PC-9 (cell line): ENCODE measurements around the gene CDK6. TPM values are rescaled to one million over a fixed set of nuclear protein-coding genes. Genes with fewer than 3 reads are reported as not detected.

Experiments used
- BruUV-seq: library from RNA; stranded (reverse); fragments of 400-500 nt; replicated peaks from 2 replicates; lab custom pipeline; 2021; lab: Mats Ljungman, UMichigan
- CTCF ChIA-PET: fragments of 300-600 bp; sonication (Branson Sonifier 250); formaldehyde crosslinking; loops from one replicate; lab custom pipeline; 2022; ENCODE audit warnings: antibody characterized with exemption; lab: Charles Lee
- POLR2A ChIA-PET: fragments of 300-600 bp; sonication (Branson Sonifier 250); formaldehyde crosslinking; loops from one replicate; lab custom pipeline; 2022; ENCODE audit warnings: antibody characterized with exemption; ENCODE audit not compliant: unreplicated experiment; lab: Charles Lee
- DNase-seq, 2 experiments: peaks; one replicate each; pipeline versions ENCODE4 v3.0.0 to v3.0.0-alpha.2; 2015 to 2022; ENCODE audit warnings: mixed read lengths in 1 of 2
- H2AFZ ChIP-seq: fragments of 200-600 bp; sonication (generic); 2 replicates; pipeline ENCODE4 v1.8.1; 2017; ENCODE audit warnings: antibody characterized with exemption
- H3F3A ChIP-seq: fragments of 200-600 bp; sonication (generic); 2 replicates; pipeline ENCODE4 v1.8.1; 2017; ENCODE audit warnings: antibody characterized with exemption, mild to moderate bottlenecking, low read depth; ENCODE audit not compliant: insufficient read depth
- H3K27ac ChIP-seq: fragments of 200-600 bp; sonication (generic); 2 replicates; pipeline ENCODE4 v1.6.1; 2016; ENCODE audit warnings: mixed run types
- H3K27me3 ChIP-seq: fragments of 200-600 bp; sonication (generic); 2 replicates; pipeline ENCODE4 v1.6.1; 2016; ENCODE audit warnings: low read depth, mixed run types; ENCODE audit not compliant: insufficient read depth
- H3K36me3 ChIP-seq: fragments of 200-600 bp; sonication (generic); 2 replicates; pipeline ENCODE4 v1.6.1; 2016; ENCODE audit warnings: low read depth, mixed run types
- H3K4me1 ChIP-seq: fragments of 200-600 bp; sonication (generic); replicated peaks from 2 replicates; pipeline ENCODE4 v1.6.1; 2016; ENCODE audit warnings: mixed run types; ENCODE audit not compliant: insufficient read depth
- H3K4me2 ChIP-seq: fragments of 200-600 bp; sonication (generic); 2 replicates; pipeline ENCODE4 v1.6.1; 2017; ENCODE audit warnings: mixed run types
- H3K4me3 ChIP-seq: fragments of 200-600 bp; sonication (generic); 2 replicates; pipeline ENCODE4 v1.6.1; 2016; ENCODE audit warnings: mixed run types
- H3K79me2 ChIP-seq: fragments of 200-600 bp; sonication (generic); 2 replicates; pipeline ENCODE4 v1.6.1; 2017; ENCODE audit warnings: low read depth, mixed run types
- H3K9me2 ChIP-seq: fragments of 200-600 bp; sonication (generic); 2 replicates; pipeline ENCODE4 v1.8.1; 2017; ENCODE audit warnings: mild to moderate bottlenecking; ENCODE audit not compliant: insufficient read depth
- H3K9me3 ChIP-seq: fragments of 200-600 bp; sonication (generic); 2 replicates; pipeline ENCODE4 v1.8.1; 2016; ENCODE audit warnings: low read depth; ENCODE audit not compliant: insufficient read depth
- H4K20me1 ChIP-seq: fragments of 200-600 bp; sonication (generic); 2 replicates; pipeline ENCODE4 v1.8.1; 2017; ENCODE audit not compliant: insufficient read depth
- EZH2 ChIP-seq: fragments of 200-600 bp; sonication (generic); IDR thresholded peaks from 2 replicates; pipeline ENCODE4 v1.8.0; 2017; ENCODE audit warnings: antibody characterized with exemption, low read depth
- intact Hi-C: fragments of 100-400 bp; cut with micrococcal nuclease; formaldehyde crosslinking; loops from one replicate; pipeline ENCODE4 v1.10.0; 2022; ENCODE audit not compliant: unreplicated experiment
- total RNA-seq: library from RNA; stranded (reverse); gene quantifications from 2 replicates; pipeline ENCODE4 v1.2.3, GENCODE V29; 2021
- TF ChIP-seq, protein P1 (sequence below): fragments of 200-600 bp; sonication (generic); conservative IDR thresholded peaks from 2 replicates; pipeline ENCODE4 v1.6.1; 2017; ENCODE audit warnings: mixed run types, antibody characterized with exemption, mild to moderate bottlenecking, moderate library complexity

CDK6 gene
- total RNA-seq, 1 experiment from 2014 or later: 49.5 TPM

DNA sequence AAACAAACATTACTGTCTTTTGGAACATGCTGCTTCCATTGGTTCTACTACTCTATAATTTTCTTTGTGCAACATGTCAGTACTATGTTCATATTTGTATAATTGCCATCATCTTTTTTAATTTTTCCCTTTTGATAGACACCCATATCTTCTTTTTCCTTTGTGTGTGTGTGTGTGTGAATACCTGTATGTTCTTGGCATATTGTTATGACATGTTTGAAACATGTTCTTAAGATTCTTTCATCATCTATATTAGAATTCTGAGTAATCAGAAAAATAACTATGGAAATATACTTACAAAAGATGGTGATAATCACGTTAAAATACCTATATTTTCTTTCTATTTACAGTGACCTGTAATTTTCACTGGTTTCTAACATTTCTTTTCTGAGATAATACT is 3.5 kb upstream of the CDK6 start:
- Histone ChIP-seq H3K36me3 (no peaks in the 10 kb centered on the region), H3K4me2 (no peak overlapping the region), H3K79me2 (peaks cover 12% of the 10 kb centered on the region), H3K27me3 (no peaks in the 10 kb centered on the region), H3K9me2 (no peaks in the 10 kb centered on the region), H3K4me1 (peaks cover 12% of the 10 kb centered on the region; the same call in 1 of the 2 replicates), H2AFZ (no peak overlapping the region), H3K4me3 (no peak overlapping the region), H4K20me1 (no peaks in the 10 kb centered on the region), H3K9me3 (no peaks in the 10 kb centered on the region), H3K27ac (no peak overlapping the region), H3F3A (peaks cover 8% of the 10 kb centered on the region; the same call in 1 of the 2 replicates)
- CTCF ChIA-PET: interaction anchor here (0.6 kb wide), 1 partner anchor 65 kb away, joined by 3 read pairs; no protein-coding TSS in a partner anchor
- intact Hi-C loops: loop anchor here (5.0 to 10.0 kb wide), 3 partner anchors 92 to 415 kb away; partner anchors contain the start of gene VPS50
- TF ChIP-seq, protein P1, sequence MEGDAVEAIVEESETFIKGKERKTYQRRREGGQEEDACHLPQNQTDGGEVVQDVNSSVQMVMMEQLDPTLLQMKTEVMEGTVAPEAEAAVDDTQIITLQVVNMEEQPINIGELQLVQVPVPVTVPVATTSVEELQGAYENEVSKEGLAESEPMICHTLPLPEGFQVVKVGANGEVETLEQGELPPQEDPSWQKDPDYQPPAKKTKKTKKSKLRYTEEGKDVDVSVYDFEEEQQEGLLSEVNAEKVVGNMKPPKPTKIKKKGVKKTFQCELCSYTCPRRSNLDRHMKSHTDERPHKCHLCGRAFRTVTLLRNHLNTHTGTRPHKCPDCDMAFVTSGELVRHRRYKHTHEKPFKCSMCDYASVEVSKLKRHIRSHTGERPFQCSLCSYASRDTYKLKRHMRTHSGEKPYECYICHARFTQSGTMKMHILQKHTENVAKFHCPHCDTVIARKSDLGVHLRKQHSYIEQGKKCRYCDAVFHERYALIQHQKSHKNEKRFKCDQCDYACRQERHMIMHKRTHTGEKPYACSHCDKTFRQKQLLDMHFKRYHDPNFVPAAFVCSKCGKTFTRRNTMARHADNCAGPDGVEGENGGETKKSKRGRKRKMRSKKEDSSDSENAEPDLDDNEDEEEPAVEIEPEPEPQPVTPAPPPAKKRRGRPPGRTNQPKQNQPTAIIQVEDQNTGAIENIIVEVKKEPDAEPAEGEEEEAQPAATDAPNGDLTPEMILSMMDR: no peak
- no peak for TF ChIP-seq EZH2
- POLR2A ChIA-PET: no interaction called here
- BruUV-seq: no TSS peak
- DNase-seq: no peak

- Histone ChIP-seq H3K27me3 (no peaks in the 10 kb centered on the region), H4K20me1 (no peaks in the 10 kb centered on the region), H2AFZ (no peak overlapping the region), H3K27ac (no peak overlapping the region), H3K9me3 (no peaks in the 10 kb centered on the region), H3K36me3 (no peaks in the 10 kb centered on the region), H3F3A (peaks cover 8% of the 10 kb centered on the region; the same call in 1 of the 2 replicates), H3K79me2 (peaks cover 22% of the 10 kb centered on the region), H3K4me2 (no peak overlapping the region), H3K4me1 (peaks cover 12% of the 10 kb centered on the region; the same call in 1 of the 2 replicates), H3K9me2 (no peaks in the 10 kb centered on the region), H3K4me3 (no peak overlapping the region)
- no peak for TF ChIP-seq EZH2
- TF ChIP-seq, protein P1: no peak
- DNase-seq: no peak
- ChIA-PET CTCF (no interaction called here), POLR2A (no interaction called here)
- no TSS peak for BruUV-seq
- intact Hi-C loops: loop anchor here (5.0 to 10.0 kb wide), 3 partner anchors 93 to 414 kb away; partner anchors contain the start of gene VPS50
Measured at GRCh38 chr7:92838934-92839333, 2.6 kb upstream of the CDK6 start.

- Histone ChIP-seq H4K20me1 (peaks cover 4% of the 10 kb centered on the region; the same call in 1 of the 2 replicates), H3K79me2 (peaks cover 29% of the 10 kb centered on the region), H3K9me3 (no peaks in the 10 kb centered on the region), H3K4me1 (peaks cover 17% of the 10 kb centered on the region), H3K27ac (peak overlapping the region; percentile 77), H3K4me2 (peak overlapping the region; percentile 92), H3K27me3 (no peaks in the 10 kb centered on the region), H3K9me2 (no peaks in the 10 kb centered on the region), H3F3A (peaks cover 8% of the 10 kb centered on the region; the same call in 1 of the 2 replicates), H2AFZ (peak overlapping the region; percentile 87), H3K4me3 (peak overlapping the region; percentile 94), H3K36me3 (peaks cover 3% of the 10 kb centered on the region; the same call in 1 of the 2 replicates)
- POLR2A ChIA-PET: interaction anchor here (0.6 to 1.3 kb wide), 5 partner anchors 67 to 897 kb away, joined by 3 to 9 read pairs (median 5); partner anchors contain the start of genes AKAP9 and SAMD9
- BruUV-seq: TSS peak; percentile 31
- no peak for DNase-seq
- no peak for TF ChIP-seq EZH2
- TF ChIP-seq, protein P1: no peak
- CTCF ChIA-PET: interaction anchor here (0.6 to 0.7 kb wide), 6 partner anchors 61 to 1052 kb away, joined by 4 to 17 read pairs (median 7); no protein-coding TSS in a partner anchor
- intact Hi-C loops: loop anchor here (1.0 to 10.0 kb wide), 4 partner anchors 95 to 412 kb away; partner anchors contain the start of gene VPS50
Measured at GRCh38 chr7:92837000-92837749, 802 bp upstream of the CDK6 start.
